ENCODE results near the gene ZNF200. TPM values are rescaled to one million over a fixed set of nuclear protein-coding genes. Genes with fewer than 3 reads are reported as not detected.
"Not testable (repeated sequence)": the region's sequence is repeated elsewhere in the genome, so short reads cannot be mapped to it uniquely, and the experiment has no call there.

ZNF200 gene
- total RNA-seq, 1 donor from 2014 or later, result 8.3 TPM

GRCh38 chr16:3198334-3199072 is 36.5 kb downstream of the ZNF200 start:
- no peak for DNase-seq

GRCh38 chr16:3197694-3198333 is 37.1 kb downstream of the ZNF200 start:
- DNase-seq, result not testable (repeated sequence)

- no peak for DNase-seq
Measured at GRCh38 chr16:3195975-3196374, 39.0 kb downstream of the ZNF200 start.

GRCh38 chr16:3194792-3195191 is 40.2 kb downstream of the ZNF200 start:
- no peak for DNase-seq

GRCh38 chr16:3193221-3194212 is 41.4 kb downstream of the ZNF200 start:
- DNase-seq, result no peak

- no peak for DNase-seq
Measured at GRCh38 chr16:3192476-3193019, 42.4 kb downstream of the ZNF200 start.

GRCh38 chr16:3190949-3191353 is 44.0 kb downstream of the ZNF200 start:
- no peak for DNase-seq

- DNase-seq, result no peak
Measured at GRCh38 chr16:3189869-3190268, 45.1 kb downstream of the ZNF200 start.

- DNase-seq, result no peak
Measured at GRCh38 chr16:3188925-3189825, 45.8 kb downstream of the ZNF200 start.

- no peak for DNase-seq
Measured at GRCh38 chr16:3188675-3188924, 46.4 kb downstream of the ZNF200 start.

- DNase-seq, result no peak
Measured at GRCh38 chr16:3187798-3188674, 46.9 kb downstream of the ZNF200 start, which contains the start of gene OR1F1. Gene OR1F1, plus strand, starts transcription at chr16:3188204.

- no peak for DNase-seq
Measured at GRCh38 chr16:3186946-3187690, 47.8 kb downstream of the ZNF200 start.

- no peak for DNase-seq
Measured at GRCh38 chr16:3183445-3184139, 51.4 kb downstream of the ZNF200 start.

- no peak for DNase-seq
Measured at GRCh38 chr16:3182608-3183444, 52.1 kb downstream of the ZNF200 start.

- DNase-seq, result not testable (repeated sequence)
Measured at GRCh38 chr16:3182293-3182607, 52.7 kb downstream of the ZNF200 start.

GRCh38 chr16:3180445-3180878 is 54.5 kb downstream of the ZNF200 start:
- DNase-seq, result no peak

GRCh38 chr16:3179651-3180050 is 55.3 kb downstream of the ZNF200 start:
- no peak for DNase-seq

Measured in tongue (tissue), 2 donors.